Adrenal gland (tissue), 12 donors: Measurements from ENCODE around the gene ARL2. TPM values are rescaled to one million over a fixed set of nuclear protein-coding genes. Genes with fewer than 3 reads are reported as not detected.

Experiments used
- DNase-seq, 7 donors: peaks; one replicate each; pipeline ENCODE4 v3.0.0-alpha.2; 2019 to 2020
- H3K27ac ChIP-seq, 5 donors: fragments of 200-600 bp; sonication (generic) in 4 of 5; 1 replicate in 3 of 5; 2 replicates in 2 of 5; pipeline versions ENCODE4 v1.5.1 to v1.8.0; 2016 to 2020; ENCODE audit warnings: mild to moderate bottlenecking in 1 of 5
- H3K27me3 ChIP-seq: fragments of 200-600 bp; 2 replicates; pipeline ENCODE4 v1.8.0; 2021
- H3K36me3 ChIP-seq, 2 donors: fragments of 200-600 bp; replicated peaks in 1 of 2; 1 replicate in 1 of 2; 2 replicates in 1 of 2; pipeline versions ENCODE4 v1.5.1 to v1.8.0; 2018 to 2022
- H3K4me1 ChIP-seq, 2 donors: fragments of 200-600 bp; replicated peaks in 1 of 2; 1 replicate in 1 of 2; 2 replicates in 1 of 2; pipeline versions ENCODE4 v1.5.1 to v1.8.0; 2018 to 2021
- H3K4me3 ChIP-seq, 4 donors: fragments of 200-600 bp; sonication (generic) in 3 of 4; one replicate each; pipeline ENCODE4 v1.5.1; 2016 to 2018
- H3K9me3 ChIP-seq, 3 donors: fragments of 200-600 bp; sonication (generic) in 1 of 3; replicated peaks in 1 of 3; 1 replicate in 2 of 3; 2 replicates in 1 of 3; pipeline versions ENCODE4 v1.5.1 to v1.8.0; 2016 to 2021
- CTCF ChIP-seq, 6 experiments: fragments of 450-650 bp in 4 of 6; fragments of 200-600 bp in 2 of 6; sonication (generic) in 1 of 6; IDR thresholded peaks; 1 replicate in 5 of 6; 2 replicates in 1 of 6; pipeline versions ENCODE4 v1.5.1 to v1.8.0; 2016 to 2021; ENCODE audit warnings: antibody characterized with exemption in 6 of 6, mild to moderate bottlenecking in 2 of 6, moderate library complexity in 1 of 6
- POLR2A ChIP-seq, 2 donors: fragments of 450-650 bp; IDR thresholded peaks; one replicate each; pipeline ENCODE4 v1.6.1; 2017; ENCODE audit warnings: antibody characterized with exemption in 2 of 2, mild to moderate bottlenecking in 2 of 2, moderate library complexity in 1 of 2
- WGBS, 4 donors: extraction: QIAGEN DNeasy Blood & Tissue Kit in 2 of 4; methylation state at CpG; one replicate each; pipeline versions ENCODE4 v1.1.5 to v1.1.7; 2013 to 2017; 5-methylcytosine and 5-hydroxymethylcytosine counted together
- intact Hi-C, 2 donors: fragments of 100-400 bp; cut with DNase I; formaldehyde crosslinking; loops; one replicate each; pipeline versions ENCODE4 v1.14.1 to v1.15.0; 2022 to 2023
- polyA plus RNA-seq, 3 donors: library from polyadenylated mRNA; stranded (reverse); fragments of 200-250 nt in 2 of 3; fragments of 350-450 nt in 1 of 3; fragmentation: Illumina TruSeq in 1 of 3; extraction: RNeasy Lipid Tissue Mini Kit (QIAGEN cat#74804) in 1 of 3; gene quantifications; one replicate each; pipeline ENCODE4 v1.2.3, GENCODE V29; 2013 to 2014
- total RNA-seq, 9 donors: library from RNA; depleted of rRNA in 4 of 9; stranded (reverse); fragments of >200 nt in 4 of 9; fragments of 120-200 nt in 1 of 9; fragmentation: NEBNext Ultra II Directional in 1 of 9; extraction: Animal tissue kit (Norgen Biotek cat#: 25700) in 1 of 9; gene quantifications; one replicate each; pipeline versions ENCODE4 v1.1.0 to v1.2.4, GENCODE V29; 2013 to 2023
- donor health status: healthy with polysubstance abuse.
- donor health status: Bipolar disorder and iron deficiency.
- donor health status: DM: yes; HTN: yes; CAD: no.
- donor health status: DM: no; HTN: no; CAD: no.
- donor health status: DM: no; HTN: no; CAD: no.
- donor health status: DM: yes; HTN: yes; CAD: no.

Gene ARL2
- total and polyA plus RNA-seq, 12 donors, result 66.5 to 231 (median 112) TPM

- no peak overlapping the region for H3K4me3 ChIP-seq
- WGBS, 4 donors, result 83 to 94% (median 91%) methylated on average over 6 to 7 of the region's 7 CpGs
- no peaks in the 10 kb centered on the region for H3K27me3 ChIP-seq
- TF ChIP-seq CTCF (IDR thresholded peaks at IDR 0.05) (no peak), POLR2A (IDR thresholded peaks at IDR 0.05) (no peak)
- no peaks in the 10 kb centered on the region for H3K9me3 ChIP-seq
- no peak for DNase-seq
- H3K27ac ChIP-seq, result no peak overlapping the region
- no peaks in the 10 kb centered on the region for H3K36me3 ChIP-seq
- H3K4me1 ChIP-seq, result no peaks in the 10 kb centered on the region
- intact Hi-C loops, result no loop called here
Measured at GRCh38 chr11:65057526-65057925, 43.6 kb downstream of the ARL2 start.

DNA sequence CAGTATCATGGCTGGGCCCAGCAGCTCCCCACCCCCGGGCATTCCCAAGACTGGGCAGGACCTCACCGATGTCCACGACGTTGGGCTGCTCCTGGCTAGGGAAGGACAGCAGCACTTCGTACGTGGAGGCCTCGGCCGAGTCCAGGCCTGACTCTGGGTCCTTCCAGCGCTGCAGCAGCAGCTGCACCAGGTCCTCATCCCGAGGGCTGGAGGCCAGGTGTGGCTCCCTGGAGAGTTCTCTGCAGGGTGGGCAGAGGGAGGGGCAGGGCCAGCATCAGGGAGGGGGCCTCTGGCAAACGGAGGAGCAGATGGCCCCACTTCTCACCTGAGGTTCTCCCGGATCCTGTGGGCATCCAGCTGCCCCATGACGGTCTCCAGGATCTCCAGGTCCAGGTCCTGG, 44.1 kb downstream of the ARL2 start:
- intact Hi-C loops, result no loop called here
- WGBS, 4 donors, result 74 to 79% (median 78%) methylated on average over 11 to 13 of the region's 13 CpGs; no CpG with 5 or more reads in 1 of the 4 donors
- DNase-seq, result no peak
- Histone ChIP-seq H3K4me1 (no peaks in the 10 kb centered on the region), H3K27ac (no peak overlapping the region), H3K4me3 (no peak overlapping the region), H3K27me3 (no peaks in the 10 kb centered on the region), H3K9me3 (no peaks in the 10 kb centered on the region), H3K36me3 (no peaks in the 10 kb centered on the region)
- TF ChIP-seq POLR2A (IDR thresholded peaks at IDR 0.05) (no peak), CTCF (IDR thresholded peaks at IDR 0.05) (no peak)

GRCh38 chr11:65058419-65059054, 44.6 kb downstream of the ARL2 start, which contains the start of gene NAALADL1:
NAALADL1 (minus strand) TSS chr11:65058553; CDS start chr11:65058521, 32 bp downstream.
- H3K36me3 ChIP-seq, result no peaks in the 10 kb centered on the region
- no peaks in the 10 kb centered on the region for H3K27me3 ChIP-seq
- intact Hi-C loops, result no loop called here
- no peak within 1 kb of the TSS for H3K27ac ChIP-seq
- DNase-seq, result no peak
- no peaks in the 10 kb centered on the region for H3K9me3 ChIP-seq
- H3K4me1 ChIP-seq, result no peaks in the 10 kb centered on the region
- H3K4me3 ChIP-seq, result no peak within 1 kb of the TSS
- TF ChIP-seq POLR2A (IDR thresholded peaks at IDR 0.05), result no peak
- no peak for TF ChIP-seq CTCF (IDR thresholded peaks at IDR 0.05)
- WGBS, 4 donors, result 57 to 81% (median 79%) methylated on average over 1 to 8 of the region's 8 CpGs

- H3K27ac ChIP-seq, result no peak overlapping the region
- no peaks in the 10 kb centered on the region for H3K4me1 ChIP-seq
- no peaks in the 10 kb centered on the region for H3K36me3 ChIP-seq
- H3K27me3 ChIP-seq, result no peaks in the 10 kb centered on the region
- DNase-seq, result no peak
- intact Hi-C loops, result no loop called here
- TF ChIP-seq POLR2A (IDR thresholded peaks at IDR 0.05), result no peak
- no peak for TF ChIP-seq CTCF (IDR thresholded peaks at IDR 0.05)
- H3K4me3 ChIP-seq, result no peak overlapping the region
- no peaks in the 10 kb centered on the region for H3K9me3 ChIP-seq
- WGBS, 4 donors, result 65 to 76% (median 69%) methylated on average over 3 of the region's 3 CpGs
Measured at GRCh38 chr11:65059523-65059922, 45.6 kb downstream of the ARL2 start.
